ENCODE data around the gene TSKS.

DNA sequence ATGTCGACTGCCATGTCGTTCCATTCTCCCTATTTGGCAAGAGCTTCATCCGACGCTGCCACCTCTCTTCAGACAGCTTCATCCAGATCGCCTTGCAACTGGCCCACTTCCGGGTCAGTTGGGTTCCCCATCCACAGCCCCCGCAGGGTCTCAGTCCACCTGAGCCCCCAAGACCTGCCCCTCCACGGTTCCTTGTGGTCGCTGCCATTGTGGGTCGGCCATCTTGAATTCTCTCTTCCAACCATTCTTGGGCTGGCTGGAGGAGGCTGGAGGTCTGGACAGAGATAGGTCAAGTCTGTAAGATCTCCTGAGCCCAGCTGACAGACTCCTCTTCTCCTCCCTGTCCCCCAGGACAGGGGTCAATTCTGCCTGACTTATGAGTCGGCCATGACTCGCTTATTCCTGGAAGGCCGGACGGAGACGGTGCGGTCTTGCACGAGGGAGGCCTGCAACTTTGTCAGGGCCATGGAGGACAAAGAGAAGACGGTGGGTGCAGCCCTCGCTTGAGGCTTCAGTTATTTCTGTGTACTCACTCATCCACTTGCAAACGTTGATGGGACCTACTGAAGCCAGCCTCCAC is 52.6 kb downstream of the TSKS start:
- TF ChIP-seq, protein P1, sequence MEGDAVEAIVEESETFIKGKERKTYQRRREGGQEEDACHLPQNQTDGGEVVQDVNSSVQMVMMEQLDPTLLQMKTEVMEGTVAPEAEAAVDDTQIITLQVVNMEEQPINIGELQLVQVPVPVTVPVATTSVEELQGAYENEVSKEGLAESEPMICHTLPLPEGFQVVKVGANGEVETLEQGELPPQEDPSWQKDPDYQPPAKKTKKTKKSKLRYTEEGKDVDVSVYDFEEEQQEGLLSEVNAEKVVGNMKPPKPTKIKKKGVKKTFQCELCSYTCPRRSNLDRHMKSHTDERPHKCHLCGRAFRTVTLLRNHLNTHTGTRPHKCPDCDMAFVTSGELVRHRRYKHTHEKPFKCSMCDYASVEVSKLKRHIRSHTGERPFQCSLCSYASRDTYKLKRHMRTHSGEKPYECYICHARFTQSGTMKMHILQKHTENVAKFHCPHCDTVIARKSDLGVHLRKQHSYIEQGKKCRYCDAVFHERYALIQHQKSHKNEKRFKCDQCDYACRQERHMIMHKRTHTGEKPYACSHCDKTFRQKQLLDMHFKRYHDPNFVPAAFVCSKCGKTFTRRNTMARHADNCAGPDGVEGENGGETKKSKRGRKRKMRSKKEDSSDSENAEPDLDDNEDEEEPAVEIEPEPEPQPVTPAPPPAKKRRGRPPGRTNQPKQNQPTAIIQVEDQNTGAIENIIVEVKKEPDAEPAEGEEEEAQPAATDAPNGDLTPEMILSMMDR (IDR thresholded peaks at IDR 0.05): no peak
- TF ChIP-seq POLR2A (IDR thresholded peaks at IDR 0.05) (no peak), POLR2AphosphoS5 (IDR thresholded peaks at IDR 0.05) (no peak)

Measured in upper lobe of left lung (tissue), 4 donors.